Neural progenitor cell (in vitro differentiated cells): ENCODE measurements around the gene TMEM107.

Experiments used
- CTCF ChIP-seq: fragments of 200-600 bp; sonication (generic); IDR thresholded peaks from 2 replicates; pipeline ENCODE4 v1.5.1; 2017; ENCODE audit warnings: antibody characterized with exemption, mild to moderate bottlenecking
- EZH2phosphoT487 ChIP-seq: fragments of 200-600 bp; sonication (generic); IDR thresholded peaks from 2 replicates; pipeline ENCODE4 v1.6.1; 2017; ENCODE audit warnings: antibody characterized with exemption

- TF ChIP-seq CTCF (no peak), EZH2phosphoT487 (no peak)
Observed at GRCh38 chr17:8212312-8213180, 36.4 kb upstream of the TMEM107 start.
